DOHH2 (cell line): Measurements from ENCODE around the gene FAM83E.

ENCODE experiments used
- EZH2phosphoT487 ChIP-seq: fragments of 200-600 bp; sonication (generic); IDR thresholded peaks from 2 replicates; pipeline ENCODE4 v1.6.1; 2017; ENCODE audit warnings: borderline replicate concordance, mild to moderate bottlenecking, antibody characterized with exemption, low read length, moderate library complexity, mixed read lengths
- TF ChIP-seq, protein P1 (sequence below): fragments of 200-600 bp; sonication (generic); IDR thresholded peaks from one replicate; pipeline ENCODE4 v1.5.1; 2014; ENCODE audit warnings: antibody characterized with exemption, mild to moderate bottlenecking, low read depth, low read length; ENCODE audit not compliant: poor library complexity, severe bottlenecking

DNA sequence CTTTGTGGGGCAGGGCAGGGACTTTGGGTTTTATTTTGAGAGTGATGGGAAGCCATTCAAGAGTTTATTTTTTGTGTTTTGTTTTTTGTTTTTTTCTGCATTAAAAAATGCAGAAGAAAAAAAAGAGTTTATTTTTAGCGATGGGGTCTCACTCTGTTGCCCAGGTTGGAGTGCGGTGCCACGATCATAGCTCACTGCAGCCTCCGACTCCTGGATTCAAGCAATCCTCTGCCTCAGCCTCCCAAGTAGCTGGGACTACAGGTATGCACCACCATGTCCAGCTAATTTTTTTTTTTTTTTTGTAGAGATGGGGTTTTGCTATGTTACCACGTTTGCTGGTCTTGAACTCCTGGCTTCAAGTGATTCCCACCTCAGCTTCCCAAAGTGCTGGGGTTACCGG is 43.6 kb upstream of the FAM83E start:
- TF ChIP-seq, protein P1, sequence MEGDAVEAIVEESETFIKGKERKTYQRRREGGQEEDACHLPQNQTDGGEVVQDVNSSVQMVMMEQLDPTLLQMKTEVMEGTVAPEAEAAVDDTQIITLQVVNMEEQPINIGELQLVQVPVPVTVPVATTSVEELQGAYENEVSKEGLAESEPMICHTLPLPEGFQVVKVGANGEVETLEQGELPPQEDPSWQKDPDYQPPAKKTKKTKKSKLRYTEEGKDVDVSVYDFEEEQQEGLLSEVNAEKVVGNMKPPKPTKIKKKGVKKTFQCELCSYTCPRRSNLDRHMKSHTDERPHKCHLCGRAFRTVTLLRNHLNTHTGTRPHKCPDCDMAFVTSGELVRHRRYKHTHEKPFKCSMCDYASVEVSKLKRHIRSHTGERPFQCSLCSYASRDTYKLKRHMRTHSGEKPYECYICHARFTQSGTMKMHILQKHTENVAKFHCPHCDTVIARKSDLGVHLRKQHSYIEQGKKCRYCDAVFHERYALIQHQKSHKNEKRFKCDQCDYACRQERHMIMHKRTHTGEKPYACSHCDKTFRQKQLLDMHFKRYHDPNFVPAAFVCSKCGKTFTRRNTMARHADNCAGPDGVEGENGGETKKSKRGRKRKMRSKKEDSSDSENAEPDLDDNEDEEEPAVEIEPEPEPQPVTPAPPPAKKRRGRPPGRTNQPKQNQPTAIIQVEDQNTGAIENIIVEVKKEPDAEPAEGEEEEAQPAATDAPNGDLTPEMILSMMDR: no peak
- TF ChIP-seq EZH2phosphoT487: no peak
